ENCODE measurements around the gene TOP2A. TPM values are rescaled to one million over a fixed set of nuclear protein-coding genes. Genes with fewer than 3 reads are reported as not detected.

TOP2A gene
- total RNA-seq (10 to 100 TPM in 5 of 7 donors, 1 to 10 TPM in 2; 5.5 to 37.5 (median 14.4) TPM), polyA plus RNA-seq (10 to 100 TPM in 1 of 3 donors, 1 to 10 TPM in 2; 5.8 to 27.5 (median 8.1) TPM)
- long read RNA-seq, donor 1, partial matches to known transcripts, result 39 of 42 reads
- long read RNA-seq, donor 1, other reads (novel, unspliced or antisense), result 0 of 42 reads
- long read RNA-seq, donor 2, full-length matches to known transcripts, result 4 of 624 reads
- long read RNA-seq, donor 2, partial matches to known transcripts, result 463 of 624 reads
- long read RNA-seq, donor 2, other reads (novel, unspliced or antisense), result 157 of 624 reads

- Histone ChIP-seq H3K27ac (peak within 1 kb of the TSS; percentile 27 to 81 (median 69)), H3K27me3 (replicated peaks in 1 of 7) (peaks cover 0 to 9% (median 0%) of the 10 kb centered on the region in 7 donors), H3K36me3 (peaks cover 0 to 5% (median 0%) of the 10 kb centered on the region in 6 donors), H3K4me3 (peak within 1 kb of the TSS; percentile 57 to 92 (median 66)), H3K4me1 (peaks cover 18 to 52% (median 36%) of the 10 kb centered on the region in 6 donors), H3K9me3 (no peaks in the 10 kb centered on the region)
- WGBS, 5 donors, result 0 to 1% (median 0%) methylated on average over 44 to 49 of the region's 49 CpGs
- TF ChIP-seq POLR2AphosphoS5 (IDR thresholded peaks at IDR 0.05), result peak in 2 of 3 donors; percentile 58 to 61
- TF ChIP-seq POLR2A (IDR thresholded peaks at IDR 0.05), result no peak
- peak in 2 of 11 experiments; percentile 22 to 26 for TF ChIP-seq CTCF (IDR thresholded peaks at IDR 0.05 in 8 of 11, conservative IDR thresholded peaks at IDR 0.05 in 3 of 11)
- intact Hi-C loops (cut with DNase I; ENCODE audit: low total_unique reads), result loop anchor here (5.0 kb wide), 1 partner anchor 56 kb away; the partner anchor contains the start of gene GJD3
- peak; percentile 91 for DNase-seq
These were observed at the start of gene TOP2A for GRCh38 chr17:40417609-40418427. TOP2A (minus strand) TSS chr17:40417896; CDS start chr17:40417791, 105 bp downstream.

- Histone ChIP-seq H3K9me3 (no peaks in the 10 kb centered on the region), H3K36me3 (no peaks in the 10 kb centered on the region), H3K27ac (no peak overlapping the region), H3K27me3 (replicated peaks in 1 of 7) (peaks cover 0 to 4% (median 0%) of the 10 kb centered on the region in 7 donors), H3K4me1 (peaks cover 0 to 5% (median under 1%) of the 10 kb centered on the region in 6 donors), H3K4me3 (no peak overlapping the region)
- 71 to 100% (median 87%) methylated on average over 2 of the region's 2 CpGs for WGBS, 5 donors
- DNase-seq, result no peak
- TF ChIP-seq POLR2AphosphoS5 (IDR thresholded peaks at IDR 0.05) (peak in 2 of 3 donors; percentile 22 to 45), POLR2A (IDR thresholded peaks at IDR 0.05) (no peak), CTCF (IDR thresholded peaks at IDR 0.05 in 8 of 11, conservative IDR thresholded peaks at IDR 0.05 in 3 of 11) (no peak)
- intact Hi-C loops (cut with DNase I; ENCODE audit: low total_unique reads), result no loop called here
These were observed 49.7 kb upstream of the TOP2A start for GRCh38 chr17:40467281-40467867.

GRCh38 chr17:40466298-40466971 lies 48.7 kb upstream of the TOP2A start:
- DNase-seq, result no peak
- intact Hi-C loops (cut with DNase I; ENCODE audit: low total_unique reads), result no loop called here
- Histone ChIP-seq H3K9me3 (no peaks in the 10 kb centered on the region), H3K27ac (no peak overlapping the region), H3K27me3 (replicated peaks in 1 of 7) (peaks cover 0 to 4% (median 0%) of the 10 kb centered on the region in 7 donors), H3K4me3 (no peak overlapping the region), H3K4me1 (peaks cover 0 to 14% (median 5%) of the 10 kb centered on the region in 6 donors), H3K36me3 (no peaks in the 10 kb centered on the region)
- TF ChIP-seq POLR2AphosphoS5 (IDR thresholded peaks at IDR 0.05) (peak in 2 of 3 donors; percentile 52 to 64), POLR2A (IDR thresholded peaks at IDR 0.05) (no peak)
- WGBS, 5 donors, result 65 to 72% (median 69%) methylated on average over 11 of the region's 11 CpGs

- no peak for DNase-seq
- TF ChIP-seq POLR2AphosphoS5 (IDR thresholded peaks at IDR 0.05) (peak in 1 of 3 donors; percentile 46), CTCF (IDR thresholded peaks at IDR 0.05 in 8 of 11, conservative IDR thresholded peaks at IDR 0.05 in 3 of 11) (no peak)
These were observed 46.7 kb upstream of the TOP2A start for GRCh38 chr17:40464392-40464855.

More at GRCh38 chr17:40464392-40464855, 46.7 kb upstream of the TOP2A start:
- WGBS, 5 donors, result 71 to 80% (median 78%) methylated on average over 5 of the region's 5 CpGs
- intact Hi-C loops (cut with DNase I; ENCODE audit: low total_unique reads), result no loop called here
- H3K4me3 ChIP-seq, result no peak overlapping the region
- H3K4me1 ChIP-seq, result peaks cover 0 to 35% (median 13%) of the 10 kb centered on the region in 6 donors
- no peaks in the 10 kb centered on the region for H3K36me3 ChIP-seq
- H3K27ac ChIP-seq, result peak overlapping the region in 1 of 8 donors; percentile 67
- peaks cover 0 to 4% (median 0%) of the 10 kb centered on the region in 7 donors for H3K27me3 ChIP-seq (replicated peaks in 1 of 7)
- H3K9me3 ChIP-seq, result no peaks in the 10 kb centered on the region
